Measurements from ENCODE around the gene SLC25A27.
"Not testable (repeated sequence)": the region's sequence is repeated elsewhere in the genome, so short reads cannot be mapped to it uniquely, and the experiment has no call there.

SLC25A27 gene

GRCh38 chr6:46638650-46639049 is 14.1 kb upstream of the SLC25A27 start:
- no peak overlapping the region for H3K4me3 ChIP-seq (ENCODE audit: low read length)
- H3K9ac ChIP-seq (ENCODE audit: low read length), result no peak overlapping the region
- no peaks in the 10 kb centered on the region for H3K9me2 ChIP-seq (replicated peaks; ENCODE audit: insufficient read depth, low read length)
- no peak for DNase-seq
- H3F3A ChIP-seq (ENCODE audit: insufficient read depth, low read length), result no peaks in the 10 kb centered on the region
- no peak overlapping the region for H2AFZ ChIP-seq (ENCODE audit: low read length)
- no peaks in the 10 kb centered on the region for H3K4me1 ChIP-seq (ENCODE audit: low read length)
- H3K36me3 ChIP-seq (replicated peaks; ENCODE audit: insufficient read depth, low read length), result no peaks in the 10 kb centered on the region
- no peaks in the 10 kb centered on the region for H3K79me2 ChIP-seq (ENCODE audit: low read length)
- H3K4me2 ChIP-seq (ENCODE audit: low read depth, low read length), result no peak overlapping the region
- H4K20me1 ChIP-seq (ENCODE audit: insufficient read depth, low read length), result no peaks in the 10 kb centered on the region
- H3K27ac ChIP-seq (ENCODE audit: low read length), result no peak overlapping the region
- no peak for TF ChIP-seq CTCF (IDR thresholded peaks at IDR 0.05; ENCODE audit: low read length)
- TF ChIP-seq EZH2phosphoT487 (IDR thresholded peaks at IDR 0.05; ENCODE audit: low read length), result no peak
- TF ChIP-seq EZH2 (optimal IDR thresholded peaks at IDR 0.05; ENCODE audit: low read depth, low read length), result no peak
- no peaks in the 10 kb centered on the region for H3K27me3 ChIP-seq (replicated peaks; ENCODE audit: insufficient read depth, low read length)
- no peaks in the 10 kb centered on the region for H3K9me3 ChIP-seq (replicated peaks; ENCODE audit: insufficient read depth, low read length)

GRCh38 chr6:46642928-46643751 is 9.6 kb upstream of the SLC25A27 start:
- Histone ChIP-seq H3F3A (ENCODE audit: insufficient read depth, low read length) (no peaks in the 10 kb centered on the region), H3K79me2 (ENCODE audit: low read length) (no peaks in the 10 kb centered on the region), H2AFZ (ENCODE audit: low read length) (no peak overlapping the region), H3K4me1 (ENCODE audit: low read length) (no peaks in the 10 kb centered on the region), H3K9ac (ENCODE audit: low read length) (no peak overlapping the region), H3K4me3 (ENCODE audit: low read length) (no peak overlapping the region), H3K27ac (ENCODE audit: low read length) (no peak overlapping the region), H3K9me2 (replicated peaks; ENCODE audit: insufficient read depth, low read length) (no peaks in the 10 kb centered on the region), H4K20me1 (ENCODE audit: insufficient read depth, low read length) (no peaks in the 10 kb centered on the region), H3K36me3 (replicated peaks; ENCODE audit: insufficient read depth, low read length) (no peaks in the 10 kb centered on the region), H3K4me2 (ENCODE audit: low read depth, low read length) (no peak overlapping the region), H3K9me3 (replicated peaks; ENCODE audit: insufficient read depth, low read length) (no peaks in the 10 kb centered on the region), H3K27me3 (replicated peaks; ENCODE audit: insufficient read depth, low read length) (no peaks in the 10 kb centered on the region)
- no peak for DNase-seq
- TF ChIP-seq EZH2phosphoT487 (IDR thresholded peaks at IDR 0.05; ENCODE audit: low read length), result no peak
- no peak for TF ChIP-seq CTCF (IDR thresholded peaks at IDR 0.05; ENCODE audit: low read length)

GRCh38 chr6:46645265-46645664 is 7.5 kb upstream of the SLC25A27 start:
- Histone ChIP-seq H3F3A (ENCODE audit: insufficient read depth, low read length) (no peaks in the 10 kb centered on the region), H2AFZ (ENCODE audit: low read length) (no peak overlapping the region), H3K27me3 (replicated peaks; ENCODE audit: insufficient read depth, low read length) (no peaks in the 10 kb centered on the region), H3K4me3 (ENCODE audit: low read length) (no peak overlapping the region), H3K27ac (ENCODE audit: low read length) (no peak overlapping the region), H3K4me2 (ENCODE audit: low read depth, low read length) (no peak overlapping the region), H3K4me1 (ENCODE audit: low read length) (no peaks in the 10 kb centered on the region), H3K9me2 (replicated peaks; ENCODE audit: insufficient read depth, low read length) (no peaks in the 10 kb centered on the region), H3K36me3 (replicated peaks; ENCODE audit: insufficient read depth, low read length) (no peaks in the 10 kb centered on the region), H3K79me2 (ENCODE audit: low read length) (no peaks in the 10 kb centered on the region), H3K9me3 (replicated peaks; ENCODE audit: insufficient read depth, low read length) (no peaks in the 10 kb centered on the region), H4K20me1 (ENCODE audit: insufficient read depth, low read length) (no peaks in the 10 kb centered on the region), H3K9ac (ENCODE audit: low read length) (no peak overlapping the region)
- no peak for TF ChIP-seq EZH2phosphoT487 (IDR thresholded peaks at IDR 0.05; ENCODE audit: low read length)
- no peak for DNase-seq

- not testable (repeated sequence) for H3K27ac ChIP-seq (ENCODE audit: low read length); DNase-seq; H3K9me3 ChIP-seq (replicated peaks; ENCODE audit: insufficient read depth, low read length); H3K4me2 ChIP-seq (ENCODE audit: low read depth, low read length); H3K27me3 ChIP-seq (replicated peaks; ENCODE audit: insufficient read depth, low read length); H3K4me1 ChIP-seq (ENCODE audit: low read length); H3K79me2 ChIP-seq (ENCODE audit: low read length); H2AFZ ChIP-seq (ENCODE audit: low read length); H3K36me3 ChIP-seq (replicated peaks; ENCODE audit: insufficient read depth, low read length); H3K9me2 ChIP-seq (replicated peaks; ENCODE audit: insufficient read depth, low read length); H3K9ac ChIP-seq (ENCODE audit: low read length); H3F3A ChIP-seq (ENCODE audit: insufficient read depth, low read length); H3K4me3 ChIP-seq (ENCODE audit: low read length); H4K20me1 ChIP-seq (ENCODE audit: insufficient read depth, low read length)
Measured at GRCh38 chr6:46648108-46648507, 4.7 kb upstream of the SLC25A27 start.

All from MM.1S (cell line).